Measurements from ENCODE around the gene SYTL3.

DNA sequence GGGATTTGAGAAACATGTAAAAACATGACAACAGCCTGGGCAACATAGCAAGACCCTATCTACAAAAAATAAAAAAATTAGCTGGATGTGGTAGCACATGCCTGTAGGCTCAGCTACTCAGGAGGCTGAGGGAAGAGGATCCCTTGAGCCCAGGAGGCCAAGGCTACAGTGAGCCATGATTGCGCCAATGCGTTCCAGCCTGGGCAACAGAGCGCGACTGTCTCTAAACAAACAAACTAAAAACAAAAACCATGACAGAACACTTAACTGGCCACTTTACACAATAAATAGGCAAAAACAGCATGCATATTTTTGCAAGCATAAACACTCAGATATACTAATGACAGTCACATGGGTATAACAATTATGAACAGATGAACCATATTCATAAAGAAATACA is 60.0 kb downstream of the SYTL3 start:
- TF ChIP-seq POLR2A (IDR thresholded peaks at IDR 0.05) (no peak), CTCF (IDR thresholded peaks at IDR 0.05) (no peak)

All from suprapubic skin (tissue), 3 donors.